ENCODE measurements around the gene EID1.

DNA sequence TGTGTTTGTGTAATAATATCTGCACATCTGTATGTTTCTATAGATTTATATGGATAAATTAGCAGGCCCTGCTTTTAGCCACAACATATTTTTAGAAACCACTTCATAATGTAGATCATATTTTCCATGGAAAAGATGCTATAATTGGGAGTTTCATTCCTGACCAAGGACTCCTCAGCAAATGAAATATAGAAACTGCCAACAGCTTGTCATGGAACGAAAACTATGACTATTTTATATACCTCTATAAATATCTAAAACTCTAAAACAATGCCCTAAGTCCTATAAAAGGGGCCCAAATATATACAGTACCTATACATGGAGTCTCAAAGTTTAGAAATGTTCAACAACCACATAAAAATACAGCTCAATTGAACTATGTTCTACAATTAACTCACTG is 27.9 kb downstream of the EID1 start:
- TF ChIP-seq, protein P1, sequence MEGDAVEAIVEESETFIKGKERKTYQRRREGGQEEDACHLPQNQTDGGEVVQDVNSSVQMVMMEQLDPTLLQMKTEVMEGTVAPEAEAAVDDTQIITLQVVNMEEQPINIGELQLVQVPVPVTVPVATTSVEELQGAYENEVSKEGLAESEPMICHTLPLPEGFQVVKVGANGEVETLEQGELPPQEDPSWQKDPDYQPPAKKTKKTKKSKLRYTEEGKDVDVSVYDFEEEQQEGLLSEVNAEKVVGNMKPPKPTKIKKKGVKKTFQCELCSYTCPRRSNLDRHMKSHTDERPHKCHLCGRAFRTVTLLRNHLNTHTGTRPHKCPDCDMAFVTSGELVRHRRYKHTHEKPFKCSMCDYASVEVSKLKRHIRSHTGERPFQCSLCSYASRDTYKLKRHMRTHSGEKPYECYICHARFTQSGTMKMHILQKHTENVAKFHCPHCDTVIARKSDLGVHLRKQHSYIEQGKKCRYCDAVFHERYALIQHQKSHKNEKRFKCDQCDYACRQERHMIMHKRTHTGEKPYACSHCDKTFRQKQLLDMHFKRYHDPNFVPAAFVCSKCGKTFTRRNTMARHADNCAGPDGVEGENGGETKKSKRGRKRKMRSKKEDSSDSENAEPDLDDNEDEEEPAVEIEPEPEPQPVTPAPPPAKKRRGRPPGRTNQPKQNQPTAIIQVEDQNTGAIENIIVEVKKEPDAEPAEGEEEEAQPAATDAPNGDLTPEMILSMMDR (conservative IDR thresholded peaks at IDR 0.05; ENCODE audit: low read length), result no peak
- TF ChIP-seq EZH2phosphoT487 (IDR thresholded peaks at IDR 0.05; ENCODE audit: borderline replicate concordance, low read depth, low read length), result no peak
